Astrocyte of the cerebellum (primary cell): ENCODE data around the gene C16orf95.

Experiments
- DNase-seq: peaks from one replicate; pipeline ENCODE4 v3.0.0-alpha.2; 2011; ENCODE audit warnings: low read depth
- H3K4me3 ChIP-seq: 2 replicates; pipeline ENCODE4 v1.5.1; 2011; ENCODE audit warnings: mild to moderate bottlenecking, low read depth, low read length, moderate library complexity
- CTCF ChIP-seq: IDR thresholded peaks from 2 replicates; pipeline ENCODE4 v1.5.1; 2012; ENCODE audit warnings: low read length, low read depth, moderate library complexity, mild to moderate bottlenecking; ENCODE audit errors: missing control alignments
- in situ Hi-C: cut with HindIII; loops from 2 replicates; pipeline ENCODE4 v1.10.0; 2017; ENCODE audit warnings: low sequenced_read_pairs

The C16orf95 gene

GRCh38 chr16:87314990-87315420 is 2.2 kb downstream of the C16orf95 start:
- in situ Hi-C loops: no loop called here
- no peak for TF ChIP-seq CTCF
- H3K4me3 ChIP-seq: no peak overlapping the region
- DNase-seq: no peak

GRCh38 chr16:87312008-87312407 is 5.2 kb downstream of the C16orf95 start:
- no peak overlapping the region for H3K4me3 ChIP-seq
- in situ Hi-C loops: no loop called here
- TF ChIP-seq CTCF: no peak
- DNase-seq: no peak

GRCh38 chr16:87311387-87311786 is 5.8 kb downstream of the C16orf95 start:
- no peak for DNase-seq
- in situ Hi-C loops: no loop called here
- H3K4me3 ChIP-seq: no peak overlapping the region
- TF ChIP-seq CTCF: no peak

GRCh38 chr16:87310610-87311009 is 6.6 kb downstream of the C16orf95 start:
- in situ Hi-C loops: no loop called here
- no peak for TF ChIP-seq CTCF

GRCh38 chr16:87309620-87310525 is 7.3 kb downstream of the C16orf95 start:
- no peak for TF ChIP-seq CTCF
- no peak for DNase-seq
- no peak overlapping the region for H3K4me3 ChIP-seq
- in situ Hi-C loops: no loop called here

More at GRCh38 chr16:87310610-87311009, 6.6 kb downstream of the C16orf95 start:
- no peak for DNase-seq
- no peak overlapping the region for H3K4me3 ChIP-seq

- DNase-seq: no peak
- no peak overlapping the region for H3K4me3 ChIP-seq
- no peak for TF ChIP-seq CTCF
- in situ Hi-C loops: no loop called here
These were observed 8.4 kb downstream of the C16orf95 start for GRCh38 chr16:87308826-87309225.
